Endometrial microvascular endothelial cells (primary cell): ENCODE measurements around the gene RALB. TPM values are rescaled to one million over a fixed set of nuclear protein-coding genes. Genes with fewer than 3 reads are reported as not detected.
"Not testable (repeated sequence)": the region's sequence is repeated elsewhere in the genome, so short reads cannot be mapped to it uniquely, and the experiment has no call there.

Experiments
- in situ Hi-C: cut with HindIII; loops from 2 replicates; pipeline ENCODE4 v1.10.0; 2017; ENCODE audit warnings: low sequenced_read_pairs, low pct_unique_long_range_greater_than_20kb; ENCODE audit errors: inconsistent ontology term
- total RNA-seq: library from RNA; depleted of rRNA; stranded (reverse); fragments of >200 nt; gene quantifications from one replicate; pipeline ENCODE4 v1.2.3, GENCODE V29; 2015; ENCODE audit errors: inconsistent ontology term

RALB gene
- total RNA-seq, 1 donor from 2014 or later = 97.3 TPM

DNA sequence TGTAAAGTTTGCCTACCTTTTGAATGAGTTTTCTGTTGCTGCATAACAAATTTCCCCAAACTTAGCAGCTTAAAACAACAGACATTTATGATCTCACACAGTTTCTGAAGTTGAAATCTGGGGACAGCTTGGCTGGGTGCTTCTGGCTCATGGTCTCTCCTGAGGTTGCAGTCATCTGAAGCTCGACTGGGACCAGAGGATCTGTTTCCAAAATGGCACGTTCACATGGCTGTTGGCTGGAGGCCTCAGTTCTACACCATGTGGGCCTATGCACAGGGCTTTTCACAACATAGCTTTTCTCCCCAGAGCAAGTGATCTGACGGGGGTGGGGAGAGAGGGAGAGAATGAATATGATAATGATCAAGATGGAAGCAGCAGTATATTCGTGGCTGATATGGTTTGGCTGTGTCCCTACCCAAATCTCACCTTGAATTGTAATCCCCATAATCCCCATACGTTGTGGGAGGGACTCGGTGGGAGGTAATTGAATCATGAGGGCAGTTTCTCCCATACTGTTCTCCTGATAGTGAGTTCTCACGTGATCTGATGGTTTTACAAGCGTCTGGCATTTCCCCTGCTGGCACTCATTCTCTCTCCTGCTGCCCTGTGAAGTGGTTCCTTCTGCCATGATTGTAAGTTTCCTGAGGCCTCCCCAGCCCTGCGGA is 3.5 kb downstream of the RALB start:
- in situ Hi-C loops = no loop called here

DNA sequence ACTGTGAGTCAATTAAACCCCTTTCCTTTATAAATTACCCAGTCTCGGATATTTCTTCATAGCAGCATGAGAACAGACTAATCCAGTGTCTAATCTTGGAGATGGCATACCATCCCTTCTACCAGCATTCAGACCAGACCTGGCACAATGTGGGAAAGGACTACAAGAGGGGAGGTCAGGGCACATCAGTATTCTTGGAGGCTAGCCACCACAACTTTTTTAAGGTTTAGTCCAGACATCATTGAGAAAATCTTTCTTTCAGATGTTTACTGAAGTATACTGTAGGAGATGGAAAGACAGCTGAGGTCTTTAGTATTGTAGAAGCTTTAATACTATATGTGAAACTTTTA is 4.0 kb downstream of the RALB start:
- in situ Hi-C loops = no loop called here

DNA sequence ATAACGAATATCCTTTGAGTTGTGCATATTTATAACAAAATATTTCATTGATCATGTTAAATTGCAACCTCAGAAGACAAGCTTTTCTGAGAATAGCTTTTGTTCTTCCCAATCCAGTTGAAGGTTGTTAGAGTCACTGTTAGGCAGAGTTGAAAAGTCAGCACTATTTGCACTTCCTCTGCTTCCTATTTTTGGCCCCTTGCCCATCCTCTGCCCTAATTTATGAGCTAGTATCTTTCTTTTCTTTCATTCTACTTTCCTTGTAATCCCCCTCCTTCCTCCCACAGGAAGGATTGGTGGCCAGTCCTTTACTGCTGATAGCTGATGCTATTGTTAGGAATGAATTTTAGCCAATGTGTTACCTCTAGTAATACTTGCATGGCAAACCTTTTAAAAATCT is 4.9 kb downstream of the RALB start:
- in situ Hi-C loops = no loop called here

DNA sequence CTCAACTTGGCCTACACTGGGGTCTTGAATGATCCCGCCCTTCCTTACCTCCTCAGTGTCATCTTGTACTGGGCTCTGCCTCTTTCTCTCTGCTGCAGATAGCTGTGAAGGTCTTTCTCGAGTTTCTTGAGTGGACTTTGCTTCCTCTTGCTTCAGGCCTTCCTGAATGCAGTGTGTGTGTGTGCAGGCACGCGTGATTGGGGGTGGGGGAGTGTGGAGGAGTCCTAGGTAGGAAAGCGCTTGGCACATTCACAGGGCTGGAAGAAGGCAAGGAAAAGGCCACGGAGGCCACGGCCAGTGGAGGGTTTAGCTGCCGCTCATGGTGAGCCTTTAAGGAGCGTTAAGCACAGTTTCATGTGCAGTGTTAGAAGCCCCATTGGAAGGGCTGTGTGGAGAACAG is 5.5 kb downstream of the RALB start:
- in situ Hi-C loops = no loop called here

DNA sequence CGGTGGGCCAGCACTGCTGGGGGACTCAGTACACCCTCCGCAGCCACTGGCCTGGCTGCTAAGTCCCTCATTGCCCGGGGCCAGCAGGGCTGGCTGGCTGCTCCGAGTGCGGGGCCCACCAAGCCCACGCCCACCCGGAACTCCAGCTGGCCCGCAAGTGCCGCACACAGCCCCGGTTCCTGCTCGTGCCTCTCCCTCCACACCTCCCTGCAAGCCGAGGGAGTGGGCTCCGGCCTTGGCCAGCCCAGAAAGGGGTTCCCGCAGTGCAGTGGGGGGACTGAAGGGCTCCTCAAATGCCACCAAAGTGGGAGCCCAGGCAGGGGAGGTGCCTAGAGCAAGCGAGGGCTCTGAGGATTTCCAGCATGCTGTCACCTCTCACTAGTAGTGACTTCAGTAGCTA is 7.3 kb downstream of the RALB start:
- in situ Hi-C loops = not testable (repeated sequence)

DNA sequence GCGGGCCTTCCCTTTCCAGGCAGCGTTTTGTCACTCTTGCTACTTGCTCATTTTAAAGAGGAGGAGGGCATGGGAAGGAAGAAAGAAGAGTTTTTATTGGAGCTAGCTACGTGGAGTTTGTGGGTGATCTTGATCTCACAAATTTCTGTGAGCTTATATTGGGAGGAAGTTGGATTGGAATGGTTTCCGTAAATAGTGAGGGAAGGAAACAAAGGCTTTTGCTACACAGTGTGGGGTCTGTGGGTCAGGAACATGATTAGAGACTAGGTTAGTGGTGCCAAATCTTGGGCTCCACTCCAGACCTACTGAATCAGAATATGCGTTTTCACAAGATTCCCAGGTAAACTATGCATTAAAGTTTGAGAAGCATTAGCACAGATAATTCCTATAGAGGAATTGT is 8.1 kb downstream of the RALB start:
- in situ Hi-C loops = no loop called here

DNA sequence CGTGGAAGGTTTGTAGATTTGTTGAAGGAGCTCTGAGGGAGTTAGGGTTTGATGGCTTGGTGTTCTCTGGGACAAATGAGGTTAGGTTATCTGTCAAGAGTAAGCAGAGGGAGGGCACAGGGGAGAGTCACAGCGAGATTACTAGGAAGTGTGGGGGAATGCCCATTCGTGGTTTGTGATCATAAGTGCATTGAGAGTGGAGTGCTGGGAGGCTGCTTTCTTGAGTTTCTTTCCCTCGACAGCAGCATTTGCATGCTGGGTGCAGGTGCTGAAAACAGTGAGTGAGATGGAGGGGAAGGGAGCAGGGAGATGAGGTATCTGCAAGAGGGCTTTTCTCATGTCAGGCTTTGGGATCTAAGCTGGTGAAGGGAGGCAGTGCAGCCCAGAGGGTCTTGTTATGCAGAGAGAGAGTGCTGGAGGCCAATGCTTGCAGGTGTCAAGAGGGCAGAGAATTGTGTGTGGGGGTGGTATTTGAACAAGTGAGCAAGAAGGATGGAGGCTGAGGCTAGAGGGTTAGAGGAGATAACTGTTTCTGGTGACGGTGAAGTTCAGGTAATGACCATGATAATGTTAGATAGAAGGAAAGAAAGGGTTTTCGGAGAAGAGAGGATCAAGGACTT is 8.8 kb downstream of the RALB start:
- in situ Hi-C loops = no loop called here

DNA sequence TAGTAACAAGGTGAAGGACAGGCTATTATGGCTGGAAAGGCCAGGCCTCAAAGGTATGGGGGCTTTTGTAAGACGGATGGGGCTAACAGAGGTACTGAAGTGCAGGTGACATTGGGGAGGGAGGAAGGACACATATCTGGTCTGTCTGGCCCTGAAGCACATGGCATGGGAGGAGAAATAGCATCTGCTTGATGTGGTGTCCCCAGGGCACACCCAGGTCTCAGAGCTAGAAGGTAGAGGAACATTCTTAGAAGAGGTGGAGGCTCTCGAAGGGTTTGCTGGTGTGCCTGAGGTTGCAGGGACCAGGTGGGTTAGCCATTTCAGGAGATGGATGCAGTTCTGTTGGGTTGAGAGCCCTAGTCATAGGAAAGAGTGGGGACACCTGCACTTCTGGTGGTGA is 9.5 kb downstream of the RALB start:
- in situ Hi-C loops = no loop called here

DNA sequence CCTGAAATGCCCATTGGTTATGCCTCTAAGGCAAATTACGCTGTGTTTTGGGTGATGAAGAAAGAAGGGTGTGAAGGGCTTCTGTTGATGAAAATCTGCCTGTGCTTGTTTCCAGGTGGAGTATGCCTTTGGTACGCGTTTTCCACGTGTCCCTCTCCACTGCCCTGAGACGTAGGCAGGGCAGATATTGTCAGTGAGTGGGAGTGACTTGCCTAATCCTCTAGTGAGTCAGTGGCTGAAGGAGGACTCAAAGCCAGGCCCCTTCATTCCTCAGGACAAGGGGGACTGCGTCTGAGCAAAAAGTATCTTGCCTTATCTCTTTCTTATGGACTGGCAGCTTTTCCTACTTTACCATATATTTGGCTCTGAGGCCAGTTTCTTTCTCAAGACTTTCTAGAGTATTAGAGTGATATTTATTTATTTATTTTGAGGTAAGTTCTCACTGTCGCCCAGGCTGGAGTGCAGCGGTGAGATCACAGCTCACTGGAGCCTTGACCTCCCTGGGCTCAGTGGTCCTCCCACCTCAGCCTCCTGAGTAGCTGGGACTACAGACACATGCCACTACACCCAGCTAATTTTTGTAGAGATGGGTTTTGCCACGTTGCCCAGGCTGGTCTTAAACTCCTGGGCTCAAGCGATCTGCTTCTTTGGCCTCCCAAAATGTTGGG is 10.2 kb downstream of the RALB start:
- in situ Hi-C loops = no loop called here

DNA sequence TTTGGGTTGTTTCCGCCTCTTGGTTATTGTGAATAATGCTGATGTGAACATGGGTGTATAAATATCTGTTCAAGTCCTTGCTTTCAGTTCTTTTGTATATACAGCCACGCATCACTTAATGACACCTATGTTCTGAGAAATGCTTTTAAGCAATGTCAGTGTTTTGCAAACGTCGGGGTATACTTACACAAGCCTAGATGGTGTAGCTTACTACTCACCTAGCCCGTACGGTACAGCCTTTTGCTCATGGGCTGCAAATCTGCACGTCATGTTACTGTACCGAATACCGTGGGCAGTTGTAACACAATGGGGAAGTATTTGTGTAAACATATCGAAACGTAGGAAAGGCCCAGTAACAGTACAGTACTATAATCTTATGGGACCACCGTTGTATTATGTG is 12.4 kb downstream of the RALB start:
- in situ Hi-C loops = no loop called here

DNA sequence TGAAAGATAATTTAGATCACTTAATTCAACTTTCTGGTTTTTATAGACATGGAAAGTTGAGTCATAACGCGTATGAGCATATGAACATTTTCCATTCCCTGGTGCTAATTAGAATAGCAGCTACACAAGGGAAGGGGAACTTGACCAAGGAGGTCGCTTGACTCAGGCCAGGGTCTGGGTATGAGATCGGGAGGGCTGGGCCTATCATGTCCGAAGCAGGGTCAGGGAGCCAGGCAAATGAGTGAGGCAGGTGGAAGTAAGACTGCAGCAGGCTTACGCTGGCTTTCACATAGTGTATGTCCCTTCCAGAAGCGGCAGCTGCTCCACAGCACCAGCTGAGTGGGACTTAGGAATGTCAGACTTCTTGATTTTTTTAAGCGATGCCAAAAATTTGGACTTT is 14.7 kb downstream of the RALB start:
- in situ Hi-C loops = no loop called here

DNA sequence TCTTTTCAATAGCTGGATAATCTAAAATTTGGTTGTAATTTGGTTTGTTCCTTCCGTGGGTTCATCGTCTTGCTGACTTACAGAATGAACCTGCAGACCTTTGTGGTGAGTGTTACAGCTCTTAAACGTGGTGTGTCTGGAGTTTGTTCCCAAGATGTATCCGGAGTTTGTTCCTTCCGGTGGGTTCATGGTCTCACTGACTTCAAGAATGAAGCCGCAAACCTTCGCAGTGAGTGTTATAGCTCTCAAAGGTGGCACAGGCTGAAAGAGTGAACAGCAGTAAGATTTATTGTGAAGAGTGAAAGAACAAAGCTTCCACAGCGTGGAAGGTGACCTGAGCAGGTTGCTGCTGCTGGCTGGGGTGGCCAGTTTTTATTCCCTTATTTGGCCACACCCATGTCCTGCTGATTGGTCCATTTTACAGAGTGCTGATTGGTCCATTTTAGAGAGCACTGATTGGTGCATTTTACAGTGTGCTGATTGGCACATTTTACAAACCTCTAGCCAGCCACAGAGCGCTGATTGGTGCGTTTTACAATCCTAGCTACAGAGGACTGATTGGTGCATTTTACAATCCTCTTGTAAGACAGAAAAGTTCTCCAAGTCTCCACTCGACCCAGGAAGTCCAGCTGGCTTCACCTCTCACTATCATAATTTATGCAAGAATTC is 16.6 kb downstream of the RALB start:
- in situ Hi-C loops = no loop called here

DNA sequence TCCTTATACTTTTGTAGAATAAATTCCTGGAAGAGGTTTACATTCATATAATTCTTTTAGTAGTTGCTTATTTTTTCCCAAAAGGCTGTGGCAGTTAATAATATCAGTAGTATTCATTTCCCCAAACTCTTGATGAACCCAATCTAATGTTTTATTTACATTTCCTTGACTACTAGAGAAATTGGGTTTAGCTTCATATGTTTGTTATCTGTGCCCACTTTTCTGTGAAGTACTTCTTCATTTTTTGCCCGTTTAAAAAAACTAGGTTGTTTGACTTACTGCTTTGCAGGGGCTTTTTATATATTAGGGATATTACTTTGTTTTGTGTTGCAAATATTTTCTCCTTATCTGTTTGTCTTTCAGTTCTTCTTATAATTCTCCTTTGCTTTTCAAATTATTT is 17.2 kb downstream of the RALB start:
- in situ Hi-C loops = no loop called here

DNA sequence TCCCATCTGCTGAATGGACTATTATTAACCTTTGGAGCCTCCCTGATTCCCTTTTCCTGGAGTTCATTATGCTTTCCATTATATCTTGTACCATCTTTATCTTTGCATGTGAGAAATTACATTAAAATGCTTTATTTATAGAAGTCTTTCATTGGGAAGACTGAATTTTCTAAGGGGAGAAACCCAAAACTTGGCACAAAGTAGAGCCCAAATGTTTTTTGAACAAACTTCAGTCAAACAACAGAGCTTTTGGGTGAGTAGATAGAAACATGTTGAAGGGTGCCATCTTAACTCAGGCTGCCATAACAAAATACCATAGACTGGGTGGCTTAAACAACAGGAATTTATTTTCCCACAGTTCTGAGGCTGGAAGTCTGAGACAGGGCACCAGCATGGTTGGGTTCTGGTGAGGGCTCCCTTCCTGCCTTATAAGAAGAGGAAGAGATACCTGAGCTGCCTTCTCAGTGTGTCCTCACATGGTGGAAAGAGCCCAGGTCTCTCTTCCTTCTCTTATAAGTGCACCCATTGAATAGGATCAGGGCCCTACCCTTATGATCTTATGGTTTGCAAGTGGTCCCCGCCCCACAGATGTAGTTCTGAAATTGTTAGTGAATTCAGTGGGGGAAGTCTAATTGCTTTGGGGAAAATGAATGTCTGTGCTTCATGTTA is 19.2 kb downstream of the RALB start:
- in situ Hi-C loops = no loop called here

DNA sequence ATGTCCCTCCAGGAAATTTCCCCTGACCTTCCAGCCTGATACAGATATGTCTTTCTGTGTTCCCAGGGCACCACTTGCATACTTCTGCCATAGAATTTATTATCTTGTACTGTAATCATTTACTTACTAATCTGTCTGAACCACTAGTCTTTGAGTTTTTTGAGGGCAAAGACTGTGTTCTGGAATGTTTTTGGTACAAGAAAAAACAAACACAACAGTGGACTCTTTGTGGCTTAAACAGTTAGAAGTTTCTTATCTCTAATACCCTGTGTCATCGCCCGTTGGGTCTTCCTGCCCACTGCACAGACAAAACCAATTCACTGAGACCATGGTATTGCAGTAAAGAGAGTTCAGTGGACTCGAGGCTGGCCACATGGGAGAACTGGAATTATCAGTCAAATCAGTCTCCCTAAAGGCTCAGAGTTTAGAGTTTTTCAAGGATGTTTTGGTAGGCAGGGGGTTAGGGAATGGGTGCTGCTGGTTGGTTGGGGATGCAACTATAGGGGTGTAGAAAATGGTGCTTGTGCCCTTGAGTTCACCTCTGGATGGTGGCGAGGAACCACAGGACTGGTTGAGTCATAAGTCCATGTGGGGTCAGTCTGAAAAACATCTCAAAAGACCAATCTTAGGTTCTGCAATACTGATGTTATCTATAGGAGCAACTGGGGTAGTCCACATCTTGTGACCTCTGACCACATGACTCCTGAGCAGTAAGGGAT is 20.3 kb downstream of the RALB start:
- in situ Hi-C loops = no loop called here

DNA sequence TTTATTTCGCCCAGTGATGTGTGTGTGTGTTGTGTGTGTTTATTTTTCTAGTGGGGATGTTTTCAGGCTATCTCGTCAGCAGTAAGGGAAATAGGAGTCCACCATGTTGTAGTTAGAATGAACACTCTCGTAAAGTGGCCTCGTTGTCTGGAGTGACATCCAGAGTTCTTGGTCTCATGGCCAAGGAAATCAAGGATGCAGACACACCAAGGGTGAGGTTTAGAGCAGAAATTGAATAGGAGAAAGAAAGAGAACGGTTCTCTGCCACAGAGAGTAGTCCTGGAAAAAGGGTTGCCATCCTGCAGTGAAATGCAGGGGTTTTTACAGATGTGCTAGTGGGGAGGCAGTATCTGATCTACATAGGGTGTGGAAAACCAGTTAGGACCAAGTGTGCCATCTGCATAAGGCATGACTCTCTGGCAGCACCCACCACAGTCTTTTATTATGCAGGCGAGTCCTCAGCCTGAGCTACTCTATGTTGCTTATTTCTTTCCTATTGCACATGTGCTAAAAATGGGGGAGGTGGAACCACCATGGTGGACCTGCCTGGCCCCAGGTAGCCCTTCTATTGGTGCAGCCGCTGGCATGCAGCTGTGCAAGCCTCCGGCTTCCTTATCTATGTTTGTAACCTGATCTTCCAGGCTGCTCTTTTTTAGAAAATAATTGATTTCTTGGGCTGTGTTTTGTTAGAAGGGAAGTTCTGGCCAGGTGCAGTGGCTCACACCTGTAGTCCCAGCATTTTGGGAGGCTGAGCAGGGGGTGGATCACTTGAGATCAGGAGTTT is 23.2 kb downstream of the RALB start:
- in situ Hi-C loops = no loop called here

DNA sequence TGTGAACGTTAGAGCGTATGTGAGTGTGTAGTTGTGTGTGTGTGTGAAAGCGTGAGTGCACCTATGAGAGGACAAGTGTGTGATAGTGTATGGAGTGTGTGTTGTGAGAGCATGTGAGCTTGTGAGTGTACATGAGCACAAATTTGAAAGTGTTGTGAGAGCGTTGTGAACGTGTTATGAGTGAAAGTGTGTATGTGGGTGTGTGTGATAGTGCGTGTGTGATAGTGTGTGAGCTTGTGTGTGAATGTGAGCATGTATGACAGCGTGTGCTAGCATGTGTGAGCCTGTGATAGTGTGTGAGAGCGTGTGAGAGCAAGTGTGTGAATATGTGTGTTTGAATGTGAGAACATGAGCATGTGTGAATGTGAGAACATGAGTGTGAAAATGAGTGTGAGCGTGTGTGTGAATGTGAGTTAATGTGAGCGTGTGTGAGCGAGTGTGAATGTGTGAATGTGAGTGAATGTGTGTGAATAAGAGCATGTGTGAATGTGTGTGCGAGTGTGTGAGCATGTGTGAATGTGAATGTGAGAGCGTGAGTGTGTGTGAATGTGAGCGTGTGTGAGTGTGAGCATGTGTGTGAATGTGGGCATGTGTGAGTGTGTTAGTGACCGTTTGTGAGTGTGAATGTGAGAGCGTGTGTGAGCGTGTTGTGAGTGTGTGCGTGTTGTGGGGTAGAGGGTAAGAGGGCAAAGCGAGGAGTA is 25.0 kb downstream of the RALB start:
- in situ Hi-C loops = no loop called here

DNA sequence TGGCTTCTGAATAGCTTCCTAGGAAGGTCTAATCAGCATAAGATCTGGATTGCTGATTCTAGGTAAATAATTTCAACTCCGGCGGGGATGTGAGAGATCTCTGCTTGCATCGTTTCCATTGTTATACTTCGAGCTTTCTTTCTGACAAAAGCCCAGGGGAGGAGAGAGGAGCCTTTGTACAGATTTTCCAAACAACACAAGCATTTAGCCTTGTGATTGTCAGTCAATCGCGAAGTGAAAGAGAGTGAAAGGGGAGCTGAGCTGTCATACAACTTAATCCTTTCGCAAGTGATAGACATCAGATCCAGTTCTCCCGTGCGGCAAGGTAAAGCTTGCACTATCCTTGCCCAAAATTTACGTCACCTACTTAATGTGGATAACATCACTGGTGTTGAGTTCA is 26.2 kb downstream of the RALB start:
- in situ Hi-C loops = no loop called here
